K562 (cell line): ENCODE data around the gene COMMD2. TPM values are rescaled to one million over a fixed set of nuclear protein-coding genes. Genes with fewer than 3 reads are reported as not detected.

Experiments used
- ATAC-seq: fragments of 200-7000 bp; cut with Tn5 transposase; 3 replicates; pipeline ENCODE4 v1.9.1; 2020; ENCODE audit warnings: moderate library complexity
- BruUV-seq: library from RNA; stranded (reverse); fragments of 400-500 nt; replicated peaks from 2 replicates; lab custom pipeline; 2021; lab: Mats Ljungman, UMichigan
- CTCF ChIA-PET: fragments of 300-600 bp; formaldehyde crosslinking; extraction: SDS; loops from one replicate; lab custom pipeline; 2021; ENCODE audit warnings: low intra/inter-chr PET ratio; lab: Yijun Ruan, JAX
- POLR2A ChIA-PET: fragments of 300-600, 350-650 bp; sonication (Branson Sonifier 250); formaldehyde crosslinking; extraction: SDS; loops from one replicate; lab custom pipeline; 2021; ENCODE audit warnings: antibody characterized with exemption, inconsistent platforms; lab: Yijun Ruan, JAX
- DNase-seq, 4 experiments: peaks; one replicate each; pipeline versions ENCODE4 v3.0.0 to v3.0.0-alpha.2; 2011 to 2018; ENCODE audit warnings: low spot score in 3 of 4, mixed read lengths in 3 of 4; ENCODE audit errors: extremely low read depth in 1 of 4
- FAIRE-seq: peaks from 2 replicates; lab custom pipeline; 2011; peaks lifted over from hg19 to GRCh38; lab: Jason Lieb, UNC
- H2AFZ ChIP-seq: 2 replicates; pipeline ENCODE4 v1.6.0; 2011; ENCODE audit warnings: low read depth, low read length, control low read depth, inconsistent platforms
- H3K27ac ChIP-seq: fragments of 200-600 bp; 3 replicates; pipeline ENCODE4 v1.8.0; 2011; ENCODE audit warnings: low read depth, mild to moderate bottlenecking, control low read depth, inconsistent platforms, low read length, moderate library complexity, mixed read lengths; ENCODE audit errors: extremely low read depth
- H3K27me3 ChIP-seq, 2 experiments: fragments of 300-600 bp in 1 of 2; 2 replicates in 1 of 2; 3 replicates in 1 of 2; pipeline versions ENCODE4 v1.6.0 to v1.8.0; 2011; ENCODE audit warnings: inconsistent platforms in 2 of 2, low read length in 2 of 2, mild to moderate bottlenecking in 1 of 2, mixed read lengths in 1 of 2, moderate library complexity in 1 of 2; ENCODE audit not compliant: control insufficient read depth in 2 of 2, insufficient read depth in 2 of 2
- H3K36me3 ChIP-seq: fragments of 300-600 bp; 3 replicates; pipeline ENCODE4 v1.8.0; 2011; ENCODE audit warnings: mild to moderate bottlenecking, low read length, inconsistent platforms; ENCODE audit not compliant: control insufficient read depth, insufficient read depth
- H3K4me1 ChIP-seq, 2 experiments: fragments of 200-600 bp in 1 of 2; replicated peaks in 1 of 2; 2 replicates in 1 of 2; 3 replicates in 1 of 2; pipeline versions ENCODE4 v1.5.1 to v1.8.0; 2011; ENCODE audit warnings: inconsistent platforms in 2 of 2, low read length in 2 of 2, mild to moderate bottlenecking in 1 of 2, mixed read lengths in 1 of 2, moderate library complexity in 1 of 2; ENCODE audit not compliant: control insufficient read depth in 2 of 2, insufficient read depth in 2 of 2
- H3K4me2 ChIP-seq: 2 replicates; pipeline ENCODE4 v1.6.1; 2011; ENCODE audit warnings: low read length, control low read depth, inconsistent platforms, mixed read lengths; ENCODE audit not compliant: insufficient read depth
- H3K4me3 ChIP-seq: fragments of 200-600 bp; sonication (generic), shearing (Covaris generic); 2 replicates; pipeline ENCODE4 v1.5.1; 2016; ENCODE audit warnings: control low read depth, inconsistent platforms
- H3K79me2 ChIP-seq: fragments of 200-600 bp; 3 replicates; pipeline ENCODE4 v1.8.0; 2011; ENCODE audit warnings: low read length, inconsistent platforms; ENCODE audit not compliant: control insufficient read depth, insufficient read depth
- H3K9ac ChIP-seq, 2 experiments: 2 replicates each; pipeline versions ENCODE4 v1.6.0 to v1.6.1; 2011; ENCODE audit warnings: low read depth in 2 of 2, low read length in 2 of 2, control low read depth in 1 of 2, inconsistent platforms in 1 of 2, mild to moderate bottlenecking in 1 of 2, mixed read lengths in 1 of 2; ENCODE audit not compliant: insufficient read depth in 1 of 2
- H3K9me1 ChIP-seq: one replicate; pipeline ENCODE4 v1.6.0; 2011; ENCODE audit warnings: inconsistent platforms, mild to moderate bottlenecking, low read length, moderate library complexity; ENCODE audit not compliant: control insufficient read depth, insufficient read depth
- H3K9me3 ChIP-seq: replicated peaks from 2 replicates; pipeline ENCODE4 v1.5.1; 2011; ENCODE audit warnings: low read depth, low read length, inconsistent platforms; ENCODE audit not compliant: control insufficient read depth, insufficient read depth
- H4K20me1 ChIP-seq: replicated peaks from 2 replicates; pipeline ENCODE4 v1.6.1; 2011; ENCODE audit warnings: low read length, inconsistent platforms, mixed read lengths; ENCODE audit not compliant: control insufficient read depth, insufficient read depth
- GTF2E2 ChIP-seq: fragments of 200-800 bp; sonication (Bioruptor generic); IDR thresholded peaks from 2 replicates; pipeline ENCODE4 v1.6.1; 2016; ENCODE audit warnings: missing genetic modification characterization, missing compliant biosample characterization
- HMGXB4 ChIP-seq: sonication (generic); formaldehyde crosslinking; IDR thresholded peaks from 2 replicates; pipeline ENCODE4 v1.8.1; 2023; ENCODE audit warnings: mild to moderate bottlenecking, missing genetic modification reagents
- ILK ChIP-seq: fragments of 450-650 bp; IDR thresholded peaks from 2 replicates; pipeline ENCODE4 v1.6.1; 2016; ENCODE audit warnings: missing genetic modification characterization, low read depth, mild to moderate bottlenecking, missing compliant biosample characterization, moderate library complexity, borderline replicate concordance
- MXI1 ChIP-seq: IDR thresholded peaks from 2 replicates; pipeline ENCODE4 v1.6.1; 2011; ENCODE audit warnings: low read depth, mild to moderate bottlenecking, improper control_type of control experiment, low read length
- NR1H2 ChIP-seq: sonication (generic); formaldehyde crosslinking; IDR thresholded peaks from 2 replicates; pipeline ENCODE4 v1.4.0; 2020; ENCODE audit warnings: mild to moderate bottlenecking, missing genetic modification reagents
- RBFOX2 ChIP-seq: fragments of 200-400 bp; formaldehyde crosslinking; IDR thresholded peaks from 2 replicates; pipeline ENCODE4 v1.6.1; 2017; ENCODE audit warnings: low read depth, mild to moderate bottlenecking, low read length, moderate library complexity
- SMARCC2 ChIP-seq: fragments of 450-650 bp; IDR thresholded peaks from 2 replicates; pipeline ENCODE4 v1.6.1; 2017; ENCODE audit warnings: antibody characterized with exemption, moderate library complexity, mild to moderate bottlenecking, low read depth
- SNRNP70 ChIP-seq: fragments of 200-400 bp; formaldehyde crosslinking; optimal IDR thresholded peaks from 2 replicates; pipeline ENCODE3; 2017; ENCODE audit warnings: low read depth, low read length
- SPI1 ChIP-seq: IDR thresholded peaks from 2 replicates; pipeline ENCODE4 v1.6.1; 2011; ENCODE audit warnings: low read depth, low read length, control low read depth, borderline replicate concordance
- TCFL5 ChIP-seq: fragments of 250-450 bp; sonication (Bioruptor Pico); conservative IDR thresholded peaks from 2 replicates; pipeline ENCODE4 v1.6.1; 2021; ENCODE audit warnings: mild to moderate bottlenecking, moderate library complexity, matching md5 sums
- THAP7 ChIP-seq: fragments of 250-450 bp; sonication (Bioruptor Pico); IDR thresholded peaks from 2 replicates; pipeline ENCODE4 v1.5.0; 2021
- THRAP3 ChIP-seq: fragments of 450-650 bp; IDR thresholded peaks from 2 replicates; pipeline ENCODE4 v1.6.1; 2016; ENCODE audit warnings: mild to moderate bottlenecking, inconsistent platforms, borderline replicate concordance
- ZNF253 ChIP-seq: fragments of 250-450 bp; sonication (Bioruptor Pico); conservative IDR thresholded peaks from 2 replicates; pipeline ENCODE4 v1.6.1; 2021; ENCODE audit warnings: mild to moderate bottlenecking
- ZNF696 ChIP-seq: fragments of 250-450 bp; sonication (Bioruptor Pico); conservative IDR thresholded peaks from 2 replicates; pipeline ENCODE4 v1.4.0; 2020; ENCODE audit warnings: mild to moderate bottlenecking, moderate library complexity
- WGBS: fragments of 100-300 bp; shearing (Covaris generic); methylation state at CpG from one replicate; pipeline ENCODE4 v1.1.6; 2016; ENCODE audit warnings: low coverage, mixed read lengths; ENCODE audit not compliant: insufficient coverage; ENCODE audit errors: missing lambda C conversion rate; 5-methylcytosine and 5-hydroxymethylcytosine counted together
- in situ Hi-C: fragments of 300-500 bp; cut with MboI; formaldehyde crosslinking; loops from 4 replicates; pipeline ENCODE4 v1.15.0; 2018; ENCODE audit warnings: inconsistent platforms, mixed read lengths
- intact Hi-C: fragments of 100-400 bp; cut with micrococcal nuclease; formaldehyde crosslinking; loops from 2 replicates; pipeline ENCODE4 v1.14.2; 2022
- polyA plus RNA-seq, 8 experiments: library from polyadenylated mRNA; depleted of rRNA in 4 of 8; stranded (reverse) in 5 of 8; unstranded in 3 of 8; fragments of >200 nt; fragmentation: Nextera tagmentation in 2 of 8; fragmentation: Illumina TruSeq in 1 of 8; extraction: Ambion mirVana in 2 of 8; extraction: Trizol in 1 of 8; gene quantifications; 2 replicates each; pipeline versions ENCODE4 v1.2.1 to v1.2.3, GENCODE V29; 2011 to 2014; ENCODE audit warnings: inconsistent platforms in 1 of 8, missing spikeins in 1 of 8
- total RNA-seq, 7 experiments: library from RNA; depleted of rRNA in 6 of 7; stranded (reverse); fragments of >200 nt in 6 of 7; fragmentation: Illumina TruSeq in 2 of 7; extraction: Trizol in 2 of 7; gene quantifications; 2 replicates each; pipeline versions ENCODE4 v1.2.1 to v1.2.3, GENCODE V29; 2011 to 2021; ENCODE audit warnings: low replicate concordance in 1 of 7

Gene COMMD2
- total and polyA plus RNA-seq, 9 of the 15 experiments (the other 6 are each of a cell fraction or from before 2014, with no cell fraction given) = 25.8 to 102 (median 41.8) TPM

- no peaks in the 10 kb centered on the region for H4K20me1 ChIP-seq
- H3K4me3 ChIP-seq = peak overlapping the region; percentile 71
- intact Hi-C loops = no loop called here
- peak overlapping the region; percentile 91 for H3K4me2 ChIP-seq
- H3K9me3 ChIP-seq = no peaks in the 10 kb centered on the region
- peaks cover 0 to 4% of the 10 kb centered on the region in 2 experiments; a peak in 2 of 5 replicates for H3K4me1 ChIP-seq
- H3K27ac ChIP-seq = no peak overlapping the region
- no TSS peak for BruUV-seq
- POLR2A ChIA-PET = interaction anchor here (0.7 kb wide), 2 partner anchors 237 to 770 kb away, joined by 3 read pairs; no protein-coding TSS in a partner anchor
- H3K36me3 ChIP-seq = peaks cover 37% of the 10 kb centered on the region; the same call in 1 of the 3 replicates
- no peaks in the 10 kb centered on the region for H3K9me1 ChIP-seq
- peak overlapping the region; percentile 98 for H2AFZ ChIP-seq
- in situ Hi-C loops = no loop called here
- TF ChIP-seq SPI1 = 0 out of 2 replicates have a peak, but pooled peaks have one; percentile 17
- TF ChIP-seq NR1H2 = no peak
- no peak for ATAC-seq
- FAIRE-seq = no peak
- 6% methylated on average over 4 of the region's 4 CpGs for WGBS
- H3K27me3 ChIP-seq = no peaks in the 10 kb centered on the region
- CTCF ChIA-PET = no interaction called here
- peak overlapping the region in 1 of 2 experiments; percentile 80; a peak in 2 of 4 replicates for H3K9ac ChIP-seq
- peaks cover 15% of the 10 kb centered on the region for H3K79me2 ChIP-seq
- peak in 1 of 4 experiments; percentile 5 for DNase-seq
These were observed 738 bp downstream of the COMMD2 start for GRCh38 chr3:149751551-149751950.

- in situ Hi-C loops (no loop called here), intact Hi-C loops (no loop called here)
- no peak overlapping the region for H3K9ac ChIP-seq
- peaks cover 46% of the 10 kb centered on the region; the same call in 1 of the 3 replicates for H3K36me3 ChIP-seq
- H3K4me3 ChIP-seq = no peak overlapping the region
- H2AFZ ChIP-seq = no peak overlapping the region
- no TSS peak for BruUV-seq
- no peaks in the 10 kb centered on the region for H3K9me3 ChIP-seq
- H3K4me1 ChIP-seq = no peaks in the 10 kb centered on the region
- FAIRE-seq = no peak
- no peak for TF ChIP-seq TCFL5
- no peak for TF ChIP-seq RBFOX2
- TF ChIP-seq MXI1 = no peak
- TF ChIP-seq ILK (tag) = no peak
- no peak for TF ChIP-seq GTF2E2 (tag)
- TF ChIP-seq SMARCC2 = no peak
- no peak for TF ChIP-seq ZNF253 (CRISPR knock-in tag)
- TF ChIP-seq THRAP3 = no peak
- TF ChIP-seq HMGXB4 (CRISPR knock-in tag) = no peak
- no peak for TF ChIP-seq SNRNP70
- no peak for TF ChIP-seq THAP7 (CRISPR knock-in tag)
- no peak for TF ChIP-seq ZNF696
- H3K4me2 ChIP-seq = no peak overlapping the region
- 97% methylated on average over 3 of the region's 3 CpGs for WGBS
- no peak overlapping the region for H3K27ac ChIP-seq
- ChIA-PET CTCF (no interaction called here), POLR2A (no interaction called here)
- ATAC-seq = no peak
- H4K20me1 ChIP-seq = no peaks in the 10 kb centered on the region
- DNase-seq = no peak
- H3K9me1 ChIP-seq = no peaks in the 10 kb centered on the region
- H3K27me3 ChIP-seq = no peaks in the 10 kb centered on the region
- H3K79me2 ChIP-seq = no peaks in the 10 kb centered on the region
These were observed 7.7 kb downstream of the COMMD2 start for GRCh38 chr3:149744606-149745005.
